ENCODE data around the gene SMCHD1.

DNA sequence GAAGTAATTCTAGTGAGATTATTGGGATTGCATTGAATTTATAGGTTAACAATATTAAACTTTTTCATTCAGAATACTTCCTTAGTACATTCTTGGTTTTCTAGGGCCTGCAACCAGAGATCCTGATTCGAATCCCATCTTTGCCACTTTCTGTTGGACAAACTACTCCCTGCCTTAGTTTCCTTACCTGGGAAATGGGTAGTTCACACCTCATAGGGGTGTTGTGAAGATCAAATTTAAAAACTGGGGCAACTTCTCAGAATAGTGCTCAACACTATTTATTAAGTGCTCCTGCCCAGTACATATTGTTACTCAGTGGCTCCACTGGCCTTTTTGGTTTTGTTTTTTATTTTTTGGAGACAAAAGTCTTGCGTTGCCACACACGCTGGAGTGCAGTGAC lies 43.5 kb downstream of the SMCHD1 start:
- TF ChIP-seq, protein P1, sequence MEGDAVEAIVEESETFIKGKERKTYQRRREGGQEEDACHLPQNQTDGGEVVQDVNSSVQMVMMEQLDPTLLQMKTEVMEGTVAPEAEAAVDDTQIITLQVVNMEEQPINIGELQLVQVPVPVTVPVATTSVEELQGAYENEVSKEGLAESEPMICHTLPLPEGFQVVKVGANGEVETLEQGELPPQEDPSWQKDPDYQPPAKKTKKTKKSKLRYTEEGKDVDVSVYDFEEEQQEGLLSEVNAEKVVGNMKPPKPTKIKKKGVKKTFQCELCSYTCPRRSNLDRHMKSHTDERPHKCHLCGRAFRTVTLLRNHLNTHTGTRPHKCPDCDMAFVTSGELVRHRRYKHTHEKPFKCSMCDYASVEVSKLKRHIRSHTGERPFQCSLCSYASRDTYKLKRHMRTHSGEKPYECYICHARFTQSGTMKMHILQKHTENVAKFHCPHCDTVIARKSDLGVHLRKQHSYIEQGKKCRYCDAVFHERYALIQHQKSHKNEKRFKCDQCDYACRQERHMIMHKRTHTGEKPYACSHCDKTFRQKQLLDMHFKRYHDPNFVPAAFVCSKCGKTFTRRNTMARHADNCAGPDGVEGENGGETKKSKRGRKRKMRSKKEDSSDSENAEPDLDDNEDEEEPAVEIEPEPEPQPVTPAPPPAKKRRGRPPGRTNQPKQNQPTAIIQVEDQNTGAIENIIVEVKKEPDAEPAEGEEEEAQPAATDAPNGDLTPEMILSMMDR (conservative IDR thresholded peaks at IDR 0.05; ENCODE audit: low read depth, low read length): no peak
- TF ChIP-seq EZH2phosphoT487 (IDR thresholded peaks at IDR 0.05; ENCODE audit: borderline replicate concordance, low read length) (no peak), EZH2 (IDR thresholded peaks at IDR 0.05; ENCODE audit: low read length, unreplicated experiment) (no peak)
